Eye (tissue), 1 donor: ENCODE data around the gene PPIE.

Experiments
- DNase-seq: peaks from one replicate; pipeline ENCODE4 v3.0.0-alpha.2; 2015

The PPIE gene

DNA sequence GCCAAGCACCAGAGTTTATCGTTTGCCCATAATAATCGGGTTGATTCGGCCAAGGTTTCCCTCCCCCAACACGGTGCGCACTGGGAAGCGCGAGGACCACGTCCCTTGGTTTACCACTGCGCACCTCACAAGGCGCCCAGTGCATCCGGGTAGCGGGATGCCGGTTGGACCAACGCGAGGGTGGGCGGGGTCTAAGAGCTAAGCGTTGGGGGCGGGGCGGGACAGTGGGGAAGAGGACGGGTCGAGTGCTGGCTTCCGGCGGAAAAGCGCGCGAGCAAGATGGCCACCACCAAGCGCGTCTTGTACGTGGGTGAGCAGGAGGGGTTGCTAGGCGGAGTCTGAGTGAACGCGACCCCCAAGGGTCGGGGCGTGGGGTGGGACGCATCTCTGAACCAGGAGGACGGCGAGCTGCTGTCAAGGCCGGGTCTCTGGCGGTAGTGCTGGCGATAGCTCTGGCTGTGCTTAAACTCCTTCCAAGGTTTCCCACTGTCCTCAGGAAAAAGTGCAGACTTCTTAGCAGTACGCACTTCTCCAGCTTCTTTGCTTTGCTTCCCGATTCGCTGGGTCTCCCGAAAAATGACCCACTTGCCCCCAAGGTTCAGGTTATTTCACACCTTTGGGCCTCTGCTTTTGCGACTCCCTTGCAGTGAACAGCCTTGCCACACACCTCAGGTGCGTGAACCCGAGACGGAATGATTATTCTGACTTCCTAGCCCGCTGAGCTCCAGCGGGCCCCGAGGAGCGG is at the start of gene PPIE:
PPIE (plus strand) TSS at position 261 of the 745 bp plus-strand sequence; CDS start at position 280, 19 bp downstream.
- peak; percentile 96 for DNase-seq

DNA sequence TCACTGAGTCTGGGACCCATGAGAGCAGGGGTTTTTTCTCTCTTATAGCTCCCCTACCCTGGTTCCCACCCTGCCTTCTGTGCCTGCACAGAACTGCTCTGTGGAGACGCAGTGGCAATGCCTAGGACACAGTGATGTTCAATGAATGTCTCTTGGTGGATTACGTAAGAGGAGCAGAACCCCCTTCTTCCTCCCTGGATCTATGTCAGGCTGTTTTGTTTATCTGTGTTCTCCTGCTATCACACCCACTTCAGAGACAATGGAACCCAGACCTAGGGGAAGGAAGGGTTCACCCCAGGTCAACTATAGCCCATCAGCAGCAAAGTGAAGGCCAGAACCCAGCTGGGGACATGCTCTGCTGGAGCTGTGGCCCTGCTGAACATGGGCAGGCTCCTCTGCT is 49.5 kb upstream of the PPIE start:
- DNase-seq, result no peak

DNA sequence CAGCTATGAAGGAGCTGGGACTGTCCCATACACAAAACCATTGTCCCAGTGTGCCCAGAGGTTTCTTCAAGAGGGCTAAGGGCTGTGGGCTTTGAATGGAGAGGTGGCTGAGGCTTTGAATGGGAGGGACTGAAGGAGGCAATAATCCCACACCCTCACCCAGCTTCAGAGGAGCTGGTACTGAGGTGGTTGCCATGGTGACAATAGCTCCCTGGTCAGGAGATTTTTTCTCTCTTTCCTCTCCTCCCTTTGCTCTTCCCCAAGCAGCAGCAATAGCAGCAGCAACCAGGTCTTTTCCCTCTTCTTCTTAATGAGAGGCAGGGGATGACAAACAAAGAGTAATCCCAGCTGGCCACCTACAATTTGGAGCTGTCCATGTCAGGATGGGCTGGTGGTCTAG is 49.0 kb upstream of the PPIE start:
- DNase-seq, result peak; percentile 52

GRCh38 chr1:39690225-39690624 is 48.5 kb upstream of the PPIE start:
- DNase-seq, result no peak

DNA sequence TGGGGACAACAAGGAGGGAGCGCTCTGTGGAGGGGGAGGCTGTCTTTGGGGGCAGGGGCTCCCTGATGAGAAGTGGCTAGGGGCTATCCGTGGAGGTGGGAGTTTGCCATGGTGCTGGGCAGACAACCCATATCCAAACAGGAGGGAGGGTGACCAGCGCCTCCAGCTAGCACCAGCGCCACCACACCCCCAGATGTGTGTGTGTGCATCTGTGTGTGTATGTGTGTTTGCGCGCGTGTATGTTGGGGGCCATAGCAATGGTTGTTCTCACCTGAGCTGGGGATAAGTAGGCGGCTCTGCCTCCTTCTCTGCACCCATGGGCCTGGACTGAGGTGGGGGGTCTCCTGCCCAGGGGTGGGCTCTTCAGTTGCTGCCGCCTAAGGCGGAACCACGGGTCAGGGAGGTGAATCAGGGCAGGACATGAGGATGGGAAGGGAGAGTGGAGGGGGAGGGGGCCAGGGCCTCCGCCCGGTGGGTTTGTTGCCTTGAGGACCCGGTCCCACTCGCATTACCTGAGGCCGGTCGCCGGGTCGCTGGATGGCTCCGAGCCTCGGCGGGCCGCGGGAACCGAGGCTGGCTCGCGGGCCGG is 47.8 kb upstream of the PPIE start:
- no peak for DNase-seq

GRCh38 chr1:39691383-39692151 is 47.1 kb upstream of the PPIE start, which contains the start of gene HPCAL4:
TSS of gene HPCAL4 (minus strand) at chr1:39691433. CDS start at chr1:39684603, 6,830 bp downstream.
- peak; percentile 95 for DNase-seq

DNA sequence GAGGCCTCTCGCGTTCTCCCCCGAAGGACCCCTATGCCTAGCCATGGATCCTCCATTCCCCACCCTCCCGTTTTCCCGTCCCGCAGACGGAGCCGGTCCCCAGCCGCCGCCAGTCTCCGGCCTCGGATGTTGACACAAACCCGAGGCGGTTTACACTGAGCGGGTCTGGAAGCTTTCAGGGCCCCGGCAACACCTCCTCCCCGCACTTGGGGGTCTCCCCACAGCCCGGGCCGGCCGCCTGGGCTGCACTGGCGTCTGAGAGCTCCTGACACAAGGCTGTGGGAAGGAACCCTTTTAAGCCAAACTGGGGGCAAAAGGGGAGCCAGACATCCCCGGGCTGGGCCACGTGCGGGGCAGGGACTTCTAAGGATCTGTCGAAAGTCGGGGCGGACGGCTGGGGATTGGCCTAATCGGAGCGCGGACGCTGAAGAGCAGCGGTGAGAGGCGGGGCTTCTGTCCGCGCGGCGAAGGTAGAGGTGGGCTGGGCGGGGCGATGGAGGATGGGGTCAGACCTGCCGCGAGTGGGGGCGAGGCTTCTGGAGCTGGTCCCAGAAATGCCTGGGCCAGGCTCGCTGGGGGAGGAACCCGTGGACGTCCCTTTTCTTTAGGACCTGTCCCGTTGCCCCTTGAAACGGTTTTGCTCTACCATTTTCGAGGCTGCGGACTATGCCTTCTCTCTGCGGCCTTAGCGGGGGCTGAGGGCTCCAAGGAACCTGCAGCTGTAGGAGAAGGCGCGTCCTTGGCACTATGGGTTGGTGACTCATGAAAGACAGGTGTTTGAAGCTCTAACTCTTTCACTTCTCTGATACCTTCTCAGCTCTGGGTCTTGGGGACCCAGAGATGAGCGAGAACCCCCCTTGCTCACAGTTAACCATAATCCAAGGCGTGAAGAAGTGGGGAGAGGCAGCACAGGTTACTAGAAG is 46.3 kb upstream of the PPIE start:
- peak; percentile 76 for DNase-seq

GRCh38 chr1:39694026-39694425 is 44.7 kb upstream of the PPIE start:
- DNase-seq, result no peak

GRCh38 chr1:39695016-39695415 is 43.7 kb upstream of the PPIE start:
- DNase-seq, result no peak

- DNase-seq, result no peak
Measured at GRCh38 chr1:39696448-39696847, 42.2 kb upstream of the PPIE start.

GRCh38 chr1:39698568-39698967 is 40.1 kb upstream of the PPIE start:
- DNase-seq, result no peak

DNA sequence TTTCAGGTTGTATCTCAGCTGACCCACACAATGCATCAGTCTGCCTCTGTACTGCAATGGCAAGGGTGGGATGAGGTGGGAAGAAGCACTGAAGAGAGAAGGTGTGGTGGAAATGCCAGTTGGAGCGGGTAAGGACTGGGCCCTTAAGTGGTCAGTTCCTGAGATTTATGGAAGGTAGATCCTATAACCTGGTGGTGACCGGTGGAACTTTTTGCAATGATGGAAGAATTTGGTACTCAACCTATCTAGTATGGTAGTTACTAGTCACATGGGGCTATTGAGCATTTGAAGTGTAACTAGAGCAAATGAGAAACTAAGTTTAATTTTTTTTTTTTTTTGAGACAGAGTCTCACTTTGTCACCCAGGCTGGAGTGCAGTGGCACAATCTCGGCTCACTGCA is 39.3 kb upstream of the PPIE start:
- DNase-seq, result no peak

GRCh38 chr1:39700348-39700747 is 38.3 kb upstream of the PPIE start:
- DNase-seq, result no peak

DNA sequence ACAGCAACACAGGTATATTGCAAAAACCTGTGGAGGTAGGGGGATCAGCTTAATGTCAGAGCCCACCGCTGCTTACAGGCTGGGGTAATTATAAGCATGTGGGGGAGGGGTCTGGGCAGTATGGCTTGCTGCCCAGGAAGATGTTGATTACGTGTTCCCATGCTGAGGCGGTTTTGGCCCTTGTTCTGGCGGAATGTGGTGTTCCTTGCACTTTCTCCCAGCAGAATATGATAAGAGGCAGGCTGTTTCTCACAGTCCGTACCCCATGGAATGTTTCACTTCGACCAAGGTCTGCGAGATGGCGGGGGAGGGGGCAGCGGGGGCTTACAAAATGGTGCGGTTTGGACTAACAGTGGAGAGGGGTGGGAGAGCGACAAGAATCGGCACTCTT is 37.6 kb upstream of the PPIE start:
- peak; percentile 57 for DNase-seq

- DNase-seq, result no peak
Measured at GRCh38 chr1:39704757-39705156, 33.9 kb upstream of the PPIE start.

DNA sequence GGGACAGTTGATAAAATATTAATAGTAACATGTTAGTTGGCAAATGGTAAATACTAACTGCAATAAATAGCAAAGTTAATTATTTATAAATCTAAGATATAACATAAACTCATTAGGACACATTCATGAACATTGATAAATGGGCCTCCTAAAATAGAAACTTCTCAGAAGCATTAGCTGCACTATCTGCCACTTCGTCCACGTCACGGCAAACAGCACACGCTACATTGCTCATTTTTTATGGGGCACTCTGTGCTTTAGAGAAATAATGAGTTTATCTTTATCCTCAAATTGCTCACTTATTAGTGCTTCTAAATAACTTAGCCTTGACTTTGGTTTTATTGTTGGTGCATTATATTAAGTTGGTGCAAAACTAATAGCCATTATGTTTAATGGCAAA is 31.2 kb upstream of the PPIE start:
- DNase-seq, result no peak

- no peak for DNase-seq
Measured at GRCh38 chr1:39711104-39711965, 27.3 kb upstream of the PPIE start.

DNA sequence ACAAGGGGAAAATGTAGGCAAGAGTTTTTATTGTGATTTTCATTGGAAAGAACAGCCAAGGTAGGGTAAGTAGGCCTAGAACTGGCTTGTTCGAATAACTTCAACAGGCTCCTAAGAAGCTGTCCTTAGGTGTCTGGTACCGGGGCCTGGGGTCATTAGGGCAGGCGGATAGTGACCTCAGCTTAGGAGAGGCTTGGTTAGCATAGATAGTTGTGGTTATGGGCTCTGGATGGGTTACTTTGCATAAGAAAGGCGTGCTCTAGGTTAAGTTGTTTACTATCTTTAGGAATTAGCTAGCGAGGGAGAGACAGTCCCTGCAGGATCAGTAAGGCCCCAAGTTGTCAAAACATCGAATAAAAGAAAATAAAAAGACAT is 26.7 kb upstream of the PPIE start:
- no peak for DNase-seq

DNA sequence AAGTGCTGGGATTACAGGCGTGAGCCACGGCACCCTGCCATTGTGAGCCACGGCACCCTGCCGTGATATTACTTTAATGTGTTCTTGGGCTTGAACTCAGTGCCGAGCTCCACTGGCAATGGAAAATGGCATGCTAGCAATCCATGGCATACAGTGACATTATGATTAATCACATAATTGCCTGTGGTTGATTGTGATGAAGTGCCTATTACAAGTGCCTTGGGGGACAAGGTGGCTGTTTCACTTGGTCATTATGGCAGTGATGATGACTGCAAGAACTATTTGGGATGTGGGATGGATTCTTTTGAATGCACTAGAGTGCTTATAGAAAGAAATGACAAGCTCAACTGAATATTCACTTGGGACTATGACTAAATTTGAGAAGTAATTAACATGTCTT is 25.1 kb upstream of the PPIE start:
- no peak for DNase-seq

DNA sequence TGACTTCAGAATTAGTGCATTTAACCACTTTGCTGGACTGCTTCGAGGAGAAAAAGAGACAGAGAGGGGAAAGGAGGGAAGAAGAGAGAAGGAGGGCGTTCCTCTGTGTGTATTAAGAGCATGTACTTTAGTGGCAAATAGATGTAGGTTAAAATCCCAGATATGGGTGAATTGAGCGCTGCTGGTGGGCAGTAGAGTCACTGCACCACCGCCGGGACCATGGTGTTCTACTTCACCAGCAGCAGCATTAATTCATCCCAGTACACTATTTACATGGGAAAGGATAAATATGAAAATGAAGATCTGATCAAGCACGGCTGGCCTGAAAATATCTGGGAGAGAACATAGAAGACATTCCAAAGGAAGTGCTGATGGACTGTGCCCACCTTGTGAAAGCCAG is 20.9 kb upstream of the PPIE start:
- no peak for DNase-seq

GRCh38 chr1:39720094-39720999 is 18.3 kb upstream of the PPIE start:
- DNase-seq, result peak; percentile 88
